Activated T-helper 17 cell treated with anti-CD3 and anti-CD28 coated beads, Interleukin-2, amount 50 U/mL, for 72 hours (primary cell): Measurements from ENCODE around the gene ASIC4. TPM values are rescaled to one million over a fixed set of nuclear protein-coding genes. Genes with fewer than 3 reads are reported as not detected.

ENCODE experiments used
- ATAC-seq: fragments of 150-1000 bp; cut with Tn5 transposase; replicated peaks from 2 replicates; pipeline ENCODE4 v1.10.0; 2021; ENCODE audit warnings: mild to moderate bottlenecking, moderate library complexity
- H3K27ac Mint-ChIP-seq: one replicate; pipeline ENCODE4 v1.8.0; 2022; ENCODE audit warnings: mixed read lengths
- H3K27me3 Mint-ChIP-seq: one replicate; pipeline ENCODE4 v1.8.0; 2022; ENCODE audit warnings: mixed read lengths
- H3K36me3 Mint-ChIP-seq: one replicate; pipeline ENCODE4 v1.8.0; 2022; ENCODE audit warnings: low read depth, mild to moderate bottlenecking, mixed read lengths
- H3K4me1 Mint-ChIP-seq: one replicate; pipeline ENCODE4 v1.8.0; 2022; ENCODE audit warnings: mixed read lengths
- H3K4me3 Mint-ChIP-seq: one replicate; pipeline ENCODE4 v1.8.0; 2022; ENCODE audit warnings: mild to moderate bottlenecking, mixed read lengths
- H3K9me3 Mint-ChIP-seq: one replicate; pipeline ENCODE4 v1.8.0; 2022; ENCODE audit warnings: mixed read lengths
- total RNA-seq, 2 donors: library from RNA; stranded (reverse); gene quantifications; one replicate each; pipeline ENCODE4 v1.2.3, GENCODE V29; 2022

The ASIC4 gene
- total RNA-seq, 2 donors from 2014 or later, result 0.56 TPM; not detected in 1

DNA sequence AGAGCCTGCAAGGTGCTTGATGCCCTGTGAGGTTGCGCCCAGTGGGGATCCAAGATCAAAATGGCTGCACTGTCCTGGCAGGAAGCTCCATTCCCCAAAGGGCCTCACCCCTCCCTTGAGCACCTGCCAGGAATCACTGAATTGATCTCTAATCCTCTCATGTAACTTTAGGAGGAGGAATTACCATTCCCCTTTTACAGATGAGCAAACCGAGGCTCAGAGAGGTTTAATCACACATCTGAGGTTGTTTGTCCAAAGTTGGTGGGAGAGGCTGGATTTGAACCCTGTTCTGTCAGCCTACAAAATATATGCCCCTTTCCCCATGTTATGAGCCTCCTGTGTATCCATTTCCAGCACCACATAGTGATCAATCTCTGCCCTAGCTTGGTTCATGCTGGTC lies 10.5 kb downstream of the ASIC4 start:
- peaks cover 12% of the 10 kb centered on the region for H3K4me1 Mint-ChIP-seq
- H3K4me3 Mint-ChIP-seq, result no peak overlapping the region
- H3K27ac Mint-ChIP-seq, result no peak overlapping the region
- peaks cover 8% of the 10 kb centered on the region for H3K36me3 Mint-ChIP-seq
- ATAC-seq, result no peak
- peaks cover 73% of the 10 kb centered on the region for H3K27me3 Mint-ChIP-seq
- H3K9me3 Mint-ChIP-seq, result no peaks in the 10 kb centered on the region

DNA sequence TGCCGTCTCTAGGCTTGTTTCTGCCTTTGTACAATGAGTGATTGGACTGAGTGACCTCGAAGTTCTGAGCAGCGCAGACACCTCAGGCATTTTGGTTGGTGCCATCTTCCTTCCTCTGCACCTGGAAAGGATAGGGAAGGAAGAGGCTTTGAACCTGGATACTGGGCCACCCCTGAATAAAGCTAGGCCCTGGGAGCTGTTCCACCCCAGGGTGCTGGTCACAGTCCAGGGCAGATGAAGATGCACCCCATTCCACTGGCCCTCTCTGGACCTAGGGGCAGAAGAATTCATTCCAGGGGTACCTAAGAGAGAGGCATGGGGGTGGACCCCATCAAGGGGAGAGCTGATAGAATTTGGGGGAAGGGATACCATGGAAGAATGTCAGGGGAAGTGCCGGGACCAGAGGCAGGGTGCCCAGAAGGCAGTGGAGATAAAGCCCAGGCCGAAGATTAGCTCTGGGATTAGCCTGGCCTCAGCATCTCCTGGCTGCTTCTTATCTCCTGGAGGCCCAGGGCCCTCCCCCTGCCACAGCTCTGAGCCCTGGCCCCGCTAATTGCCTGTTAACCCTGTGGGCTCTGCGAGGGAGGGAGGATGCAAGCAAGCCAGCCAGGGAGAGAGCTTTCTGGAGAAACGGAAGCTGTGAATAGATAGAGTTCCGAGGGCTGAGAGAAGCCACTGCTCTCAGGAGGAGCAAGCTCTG lies 11.4 kb downstream of the ASIC4 start:
- Mint-ChIP-seq H3K27me3 (peaks cover 74% of the 10 kb centered on the region), H3K4me1 (peaks cover 18% of the 10 kb centered on the region), H3K27ac (no peak overlapping the region), H3K36me3 (peaks cover 8% of the 10 kb centered on the region), H3K4me3 (no peak overlapping the region), H3K9me3 (no peaks in the 10 kb centered on the region)
- no peak for ATAC-seq

DNA sequence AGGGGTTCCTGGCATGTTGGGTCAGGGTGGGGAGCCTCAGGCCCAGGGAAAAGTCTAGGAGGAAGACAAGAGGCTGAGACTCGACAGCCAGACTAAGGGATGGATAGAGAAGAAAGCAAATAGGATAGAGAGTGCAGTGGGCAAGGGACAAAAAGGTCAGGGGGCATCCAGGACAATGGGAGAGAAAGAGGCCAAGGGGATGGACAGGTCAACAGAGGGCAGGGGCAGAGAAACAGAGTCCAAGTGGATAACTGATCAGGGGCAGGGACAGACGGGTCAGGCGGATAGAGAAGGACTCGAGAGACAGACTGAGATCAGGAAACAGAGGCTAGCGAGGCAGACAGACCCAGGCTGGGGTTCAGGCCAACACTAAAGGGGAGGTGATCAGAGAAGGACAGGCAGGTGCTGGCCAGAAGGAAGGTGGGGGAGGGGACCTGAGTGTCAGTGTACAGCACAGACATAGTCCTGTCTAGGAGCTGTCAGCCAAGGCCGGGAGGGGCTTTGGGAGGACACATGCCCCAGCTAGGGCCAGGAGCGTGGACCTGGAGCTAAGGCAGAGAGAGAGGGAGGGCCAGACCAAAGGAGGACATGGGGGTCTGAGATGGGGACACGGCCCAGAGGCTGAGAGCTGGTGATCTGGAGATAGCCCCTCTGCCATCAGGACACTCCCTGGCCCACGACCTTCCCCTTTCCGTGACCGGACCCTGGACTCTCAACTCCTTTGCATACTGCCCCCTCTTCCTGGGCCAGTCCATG lies 12.2 kb downstream of the ASIC4 start:
- Mint-ChIP-seq H3K27ac (no peak overlapping the region), H3K27me3 (peaks cover 78% of the 10 kb centered on the region), H3K4me3 (no peak overlapping the region), H3K4me1 (peaks cover 17% of the 10 kb centered on the region), H3K36me3 (peaks cover 7% of the 10 kb centered on the region), H3K9me3 (no peaks in the 10 kb centered on the region)
- ATAC-seq, result no peak

DNA sequence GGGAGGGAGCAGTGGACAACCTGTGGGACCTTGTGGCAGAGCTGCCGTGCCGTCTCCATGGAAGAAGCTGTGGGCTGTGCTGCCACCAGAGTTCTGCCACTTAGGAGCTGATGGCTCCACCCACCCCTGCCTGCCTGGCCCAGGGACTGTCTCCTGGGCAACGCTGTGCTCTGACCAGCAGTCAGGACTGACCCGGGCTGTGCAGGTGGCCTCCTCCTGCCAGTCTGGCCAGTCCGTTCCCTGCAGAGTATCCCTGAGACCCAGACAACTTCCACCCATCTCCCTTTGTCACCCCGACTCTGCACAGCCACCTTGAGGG lies 12.8 kb downstream of the ASIC4 start:
- Mint-ChIP-seq H3K4me1 (peaks cover 12% of the 10 kb centered on the region), H3K9me3 (no peaks in the 10 kb centered on the region), H3K4me3 (no peak overlapping the region)

DNA sequence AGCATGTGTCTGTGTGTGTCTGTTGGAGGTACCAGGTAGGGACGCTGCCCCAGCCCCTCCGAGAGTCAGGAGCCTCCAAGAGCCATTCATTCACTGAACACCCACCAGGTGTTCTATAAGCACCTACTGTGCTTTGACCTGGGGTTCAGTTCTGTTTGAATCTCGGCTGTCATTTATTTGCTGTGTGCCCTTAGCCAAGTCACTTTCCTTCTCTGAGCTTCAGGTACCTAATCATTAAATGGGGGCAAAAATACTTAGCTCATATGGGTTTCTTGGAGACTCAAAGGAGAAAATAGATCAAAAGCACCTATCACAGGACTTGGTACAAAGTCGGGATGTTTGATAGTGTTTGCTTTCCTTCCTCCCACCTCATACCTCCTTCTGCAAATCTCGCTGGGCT lies 13.2 kb downstream of the ASIC4 start:
- peaks cover 71% of the 10 kb centered on the region for H3K27me3 Mint-ChIP-seq
- H3K4me1 Mint-ChIP-seq, result peaks cover 10% of the 10 kb centered on the region
- no peak for ATAC-seq
- no peaks in the 10 kb centered on the region for H3K9me3 Mint-ChIP-seq
- H3K27ac Mint-ChIP-seq, result no peak overlapping the region
- H3K4me3 Mint-ChIP-seq, result no peak overlapping the region
- no peaks in the 10 kb centered on the region for H3K36me3 Mint-ChIP-seq

More for the DNA sequence above, 12.8 kb downstream of the ASIC4 start:
- no peak overlapping the region for H3K27ac Mint-ChIP-seq
- peaks cover 72% of the 10 kb centered on the region for H3K27me3 Mint-ChIP-seq
- ATAC-seq, result no peak
- peaks cover 1% of the 10 kb centered on the region for H3K36me3 Mint-ChIP-seq

DNA sequence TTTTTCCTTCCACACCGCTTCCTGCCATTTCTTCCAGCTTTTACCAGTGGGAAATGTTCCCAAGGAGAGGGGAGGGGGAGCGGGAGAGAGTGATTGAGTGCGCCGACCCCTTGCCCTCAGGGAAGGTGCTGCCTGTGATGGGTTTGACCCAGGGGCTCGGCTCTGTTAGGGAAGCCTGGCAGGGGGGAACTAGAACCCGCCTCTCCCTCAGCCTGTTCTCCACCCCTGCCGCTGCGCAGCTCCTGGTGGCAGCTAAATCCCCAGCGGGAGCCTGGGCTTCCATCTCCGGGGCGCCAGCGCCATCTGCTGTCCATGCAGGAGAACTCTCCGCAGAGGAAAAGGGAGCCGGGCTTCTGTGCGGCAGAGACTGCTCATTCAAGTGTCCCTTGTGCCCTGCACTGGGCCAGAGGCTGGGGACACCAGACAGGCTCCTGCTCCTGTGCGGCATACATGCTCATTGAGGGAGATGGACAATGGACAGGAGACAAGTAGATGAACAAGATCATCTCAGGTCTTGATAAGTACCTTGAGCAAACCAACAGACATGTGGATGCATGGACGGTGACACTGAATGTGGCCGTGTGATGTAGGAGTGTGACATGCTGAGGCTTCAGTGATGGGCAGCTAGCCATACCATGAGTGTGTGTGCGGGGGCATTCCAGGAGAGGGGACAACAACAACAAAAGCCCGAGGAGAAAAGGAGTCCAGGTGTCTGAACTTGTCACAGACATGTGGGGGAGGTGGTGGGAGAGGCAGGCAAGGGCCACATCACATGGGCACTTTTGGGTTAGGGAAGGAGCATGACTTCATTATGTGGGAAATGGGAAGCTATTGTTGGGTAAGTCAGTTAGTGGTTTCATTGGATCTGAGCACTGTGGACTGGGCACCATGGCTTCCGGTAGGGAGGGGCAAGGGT lies 16.0 kb downstream of the ASIC4 start:
- peaks cover 6% of the 10 kb centered on the region for H3K4me1 Mint-ChIP-seq
- peaks cover 62% of the 10 kb centered on the region for H3K27me3 Mint-ChIP-seq
- H3K27ac Mint-ChIP-seq, result no peak overlapping the region
- H3K36me3 Mint-ChIP-seq, result no peaks in the 10 kb centered on the region
- peak; percentile 89 for ATAC-seq
- H3K4me3 Mint-ChIP-seq, result no peak overlapping the region
- H3K9me3 Mint-ChIP-seq, result no peaks in the 10 kb centered on the region

DNA sequence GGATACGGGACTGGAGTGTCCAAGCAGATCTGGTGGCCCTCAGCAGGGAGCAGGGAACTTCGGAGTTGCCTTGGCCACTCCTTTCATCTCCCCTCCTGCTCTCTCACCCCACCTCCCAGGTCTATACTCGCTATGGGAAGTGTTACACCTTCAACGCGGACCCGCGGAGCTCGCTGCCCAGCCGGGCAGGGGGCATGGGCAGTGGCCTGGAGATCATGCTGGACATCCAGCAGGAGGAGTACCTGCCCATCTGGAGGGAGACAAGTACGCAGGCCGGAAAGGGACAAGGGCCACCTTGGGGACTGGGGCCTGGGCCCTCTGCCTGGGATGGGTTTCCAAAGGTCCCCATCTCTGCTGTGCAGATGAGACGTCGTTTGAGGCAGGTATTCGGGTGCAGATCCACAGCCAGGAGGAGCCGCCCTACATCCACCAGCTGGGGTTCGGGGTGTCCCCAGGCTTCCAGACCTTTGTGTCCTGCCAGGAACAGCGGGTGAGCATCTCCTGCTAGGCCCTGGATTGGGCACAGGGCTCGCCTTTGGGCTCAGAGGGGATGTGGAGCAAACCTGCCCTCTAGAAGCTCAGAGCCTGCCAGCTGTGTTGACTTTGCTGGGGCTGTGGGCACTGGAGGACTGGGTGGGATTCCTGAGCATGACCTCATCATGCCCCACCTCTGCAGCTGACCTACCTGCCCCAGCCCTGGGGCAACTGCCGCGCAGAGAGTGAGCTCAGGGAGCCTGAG lies 17.5 kb downstream of the ASIC4 start:
- no peaks in the 10 kb centered on the region for H3K36me3 Mint-ChIP-seq
- H3K27me3 Mint-ChIP-seq, result peaks cover 51% of the 10 kb centered on the region

DNA sequence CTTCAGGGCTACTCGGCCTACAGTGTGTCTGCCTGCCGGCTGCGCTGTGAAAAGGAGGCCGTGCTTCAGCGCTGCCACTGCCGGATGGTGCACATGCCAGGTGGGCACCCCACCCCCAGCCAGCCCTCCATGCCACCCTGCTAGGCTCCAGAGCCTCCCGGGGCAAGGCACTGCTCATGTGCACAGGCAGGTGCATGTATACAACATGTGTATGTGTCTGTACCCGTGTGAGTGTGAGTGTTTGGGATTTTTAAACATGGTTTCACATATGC lies 18.0 kb downstream of the ASIC4 start:
- H3K9me3 Mint-ChIP-seq, result no peaks in the 10 kb centered on the region
- ATAC-seq, result no peak
- H3K4me1 Mint-ChIP-seq, result peaks cover 6% of the 10 kb centered on the region
- H3K36me3 Mint-ChIP-seq, result no peaks in the 10 kb centered on the region
- peaks cover 47% of the 10 kb centered on the region for H3K27me3 Mint-ChIP-seq
- no peak overlapping the region for H3K4me3 Mint-ChIP-seq
- no peak overlapping the region for H3K27ac Mint-ChIP-seq

More for the DNA sequence above, 17.5 kb downstream of the ASIC4 start:
- no peak overlapping the region for H3K27ac Mint-ChIP-seq
- H3K4me3 Mint-ChIP-seq, result no peak overlapping the region
- no peaks in the 10 kb centered on the region for H3K9me3 Mint-ChIP-seq
- peaks cover 6% of the 10 kb centered on the region for H3K4me1 Mint-ChIP-seq
- ATAC-seq, result no peak

DNA sequence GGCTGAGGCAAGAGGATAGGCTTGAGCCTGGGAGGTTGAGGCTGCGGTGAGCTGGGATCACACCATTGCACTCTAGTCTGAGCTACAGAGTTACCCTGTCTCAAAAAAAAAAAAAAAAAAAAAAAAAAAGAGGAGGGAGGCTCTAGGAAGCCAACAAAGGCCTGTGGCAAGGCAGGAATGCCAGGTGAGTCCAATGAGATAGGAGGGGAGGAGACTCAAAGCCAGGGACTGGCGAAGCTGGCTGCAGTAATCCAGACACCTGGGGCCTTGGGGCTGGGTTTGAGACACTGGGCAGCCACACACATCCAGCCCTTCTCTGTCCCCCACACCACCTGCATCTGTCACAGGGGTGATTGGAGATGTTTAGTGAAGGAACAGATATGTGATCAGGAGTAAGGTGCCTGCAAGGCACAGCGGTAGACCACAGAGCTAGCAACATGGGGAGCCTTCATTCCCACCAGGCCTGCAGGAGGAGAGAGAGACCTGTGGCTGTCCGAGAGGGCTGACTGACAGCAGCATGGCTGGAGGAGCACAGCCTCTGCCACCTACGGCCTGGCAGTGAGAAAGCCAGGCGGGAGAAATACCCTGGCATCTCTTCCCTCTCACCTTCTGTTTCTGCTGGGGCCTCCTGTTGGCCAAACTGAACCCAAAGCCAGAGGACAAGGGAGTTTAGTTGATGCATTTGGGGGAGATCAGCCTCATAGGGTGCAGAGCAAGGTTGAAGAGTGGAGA lies 19.8 kb downstream of the ASIC4 start:
- Mint-ChIP-seq H3K4me3 (no peak overlapping the region), H3K27ac (no peak overlapping the region), H3K9me3 (no peaks in the 10 kb centered on the region), H3K4me1 (peaks cover 6% of the 10 kb centered on the region), H3K36me3 (peaks cover 8% of the 10 kb centered on the region), H3K27me3 (peaks cover 37% of the 10 kb centered on the region)
- ATAC-seq, result no peak

DNA sequence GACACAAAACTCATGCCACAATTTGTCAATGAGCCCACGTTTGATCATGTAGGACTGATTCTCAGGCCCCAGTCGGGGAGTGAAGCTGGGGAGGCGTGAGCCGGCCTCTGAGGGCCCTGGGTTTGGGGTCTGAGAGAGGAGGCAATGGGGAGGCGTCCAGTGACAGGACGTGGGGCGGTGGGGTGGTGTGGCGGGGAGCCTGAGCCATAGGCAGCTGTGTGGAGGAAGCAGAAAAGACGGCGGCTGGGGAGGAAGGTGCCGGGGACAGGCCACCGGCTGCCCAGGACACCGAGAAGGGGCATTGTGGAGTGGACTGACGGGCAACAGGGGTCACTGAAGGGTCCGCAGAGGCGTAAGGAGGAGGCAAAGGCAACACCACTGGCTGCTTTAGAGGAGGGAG lies 22.1 kb downstream of the ASIC4 start:
- Mint-ChIP-seq H3K27me3 (peaks cover 14% of the 10 kb centered on the region), H3K27ac (no peak overlapping the region), H3K9me3 (no peaks in the 10 kb centered on the region), H3K36me3 (peaks cover 30% of the 10 kb centered on the region), H3K4me1 (no peaks in the 10 kb centered on the region), H3K4me3 (no peak overlapping the region)
- ATAC-seq, result no peak

DNA sequence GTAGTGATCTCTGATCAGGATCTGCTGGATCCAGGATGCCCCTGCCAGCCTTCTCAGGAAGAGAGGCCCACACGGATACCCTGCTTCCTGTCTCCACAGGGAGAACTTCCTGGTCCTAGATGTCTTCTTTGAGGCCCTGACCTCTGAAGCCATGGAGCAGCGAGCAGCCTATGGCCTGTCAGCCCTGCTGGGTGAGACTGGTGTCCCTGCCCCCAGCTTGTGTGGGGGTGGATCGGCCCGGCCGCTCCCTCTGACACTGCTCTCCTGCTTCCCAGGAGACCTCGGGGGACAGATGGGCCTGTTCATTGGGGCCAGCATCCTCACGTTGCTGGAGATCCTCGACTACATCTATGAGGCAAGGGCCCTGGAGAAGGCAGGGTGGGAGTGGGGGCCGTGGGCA lies 22.7 kb downstream of the ASIC4 start:
- H3K27ac Mint-ChIP-seq, result no peak overlapping the region
- ATAC-seq, result no peak
- H3K4me3 Mint-ChIP-seq, result no peak overlapping the region
- peaks cover 13% of the 10 kb centered on the region for H3K27me3 Mint-ChIP-seq
- H3K36me3 Mint-ChIP-seq, result peaks cover 32% of the 10 kb centered on the region
- no peaks in the 10 kb centered on the region for H3K4me1 Mint-ChIP-seq
- H3K9me3 Mint-ChIP-seq, result no peaks in the 10 kb centered on the region

DNA sequence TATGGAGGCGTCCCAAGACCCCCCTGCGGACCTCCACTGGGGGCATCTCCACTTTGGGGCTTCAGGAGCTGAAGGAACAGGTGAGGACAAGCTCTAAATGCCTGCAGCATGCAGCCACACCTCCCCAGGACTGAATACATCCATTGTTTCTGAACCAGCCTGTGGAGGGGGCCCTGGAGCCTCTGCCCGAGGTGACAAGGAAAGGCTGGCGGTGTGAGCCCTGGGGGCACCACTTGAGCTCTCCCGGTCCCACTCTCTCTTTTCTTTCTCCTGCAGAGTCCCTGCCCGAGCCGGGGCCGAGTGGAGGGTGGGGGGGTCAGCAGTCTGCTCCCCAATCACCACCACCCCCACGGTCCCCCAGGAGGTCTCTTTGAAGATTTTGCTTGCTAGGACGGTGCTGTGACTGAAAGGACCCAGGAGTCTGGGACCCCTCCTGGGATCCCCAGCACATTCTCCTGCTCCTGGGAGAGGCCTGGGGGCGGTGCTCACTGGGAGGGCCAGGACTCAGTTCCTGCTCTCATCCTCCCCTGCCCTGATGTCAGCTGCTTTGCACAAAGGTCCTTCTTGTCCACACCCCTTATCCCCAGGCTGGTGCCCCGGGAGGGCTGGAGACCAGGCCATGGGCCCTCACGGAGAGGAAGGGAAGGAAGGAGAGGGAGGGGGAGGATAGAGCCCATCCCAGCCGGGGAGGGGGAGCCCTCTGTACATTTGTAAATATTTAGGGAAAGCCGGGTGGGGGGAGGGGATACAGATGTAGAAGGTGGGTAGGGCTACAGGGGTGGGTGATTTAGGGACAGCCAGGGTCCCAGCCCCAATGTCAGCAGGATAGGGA lies 23.6 kb downstream of the ASIC4 start:
- Mint-ChIP-seq H3K27ac (no peak overlapping the region), H3K9me3 (no peaks in the 10 kb centered on the region), H3K36me3 (peaks cover 32% of the 10 kb centered on the region), H3K27me3 (peaks cover 9% of the 10 kb centered on the region), H3K4me1 (no peaks in the 10 kb centered on the region), H3K4me3 (no peak overlapping the region)
- no peak for ATAC-seq

DNA sequence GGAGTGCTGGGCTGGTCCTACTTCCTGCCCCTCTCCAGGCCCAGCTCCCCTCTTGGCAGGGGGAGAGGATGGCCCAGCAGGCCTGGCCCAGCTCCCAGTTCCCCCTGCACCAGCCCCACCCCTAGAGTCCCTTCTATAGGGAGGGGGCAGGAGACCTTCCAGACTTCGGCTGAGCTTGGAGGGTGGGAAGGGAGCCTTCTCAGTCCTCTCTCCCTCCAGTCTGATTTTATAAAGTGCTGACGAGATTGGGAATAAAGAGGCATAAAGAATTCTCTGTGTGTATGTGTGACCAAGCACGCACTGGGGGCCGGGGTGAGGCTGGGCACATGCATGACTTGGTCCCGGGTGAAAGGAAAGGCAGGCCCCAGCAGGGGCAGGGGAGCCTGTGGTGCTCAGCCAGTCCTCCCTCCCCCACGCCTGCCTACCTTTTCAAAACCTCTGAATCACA lies 24.2 kb downstream of the ASIC4 start:
- Mint-ChIP-seq H3K27me3 (peaks cover 6% of the 10 kb centered on the region), H3K4me3 (no peak overlapping the region), H3K4me1 (no peaks in the 10 kb centered on the region), H3K9me3 (no peaks in the 10 kb centered on the region), H3K27ac (no peak overlapping the region), H3K36me3 (peaks cover 32% of the 10 kb centered on the region)
- ATAC-seq, result no peak
